Ishikawa (cell line): ENCODE measurements around the gene SPNS1.

Source experiments
- CEBPB ChIP-seq: IDR thresholded peaks from 2 replicates; pipeline ENCODE4 v1.6.1; 2012
- CREB1 ChIP-seq: IDR thresholded peaks from 2 replicates; pipeline ENCODE4 v1.6.1; 2012; ENCODE audit warnings: low read depth
- EGR1 ChIP-seq: IDR thresholded peaks from 2 replicates; pipeline ENCODE4 v1.6.1; 2012
- MAX ChIP-seq: IDR thresholded peaks from 2 replicates; pipeline ENCODE4 v1.6.1; 2012
- RAD21 ChIP-seq: IDR thresholded peaks from 2 replicates; pipeline ENCODE4 v1.6.1; 2012; ENCODE audit warnings: low read depth
- TAF1 ChIP-seq: IDR thresholded peaks from 2 replicates; pipeline ENCODE4 v1.6.1; 2012; ENCODE audit warnings: low read depth, mild to moderate bottlenecking
- TEAD4 ChIP-seq: IDR thresholded peaks from 2 replicates; pipeline ENCODE4 v1.6.1; 2012
- TF ChIP-seq, protein P1 (sequence below): IDR thresholded peaks from 2 replicates; pipeline ENCODE4 v1.6.1; 2012; ENCODE audit warnings: low read depth, mild to moderate bottlenecking

DNA sequence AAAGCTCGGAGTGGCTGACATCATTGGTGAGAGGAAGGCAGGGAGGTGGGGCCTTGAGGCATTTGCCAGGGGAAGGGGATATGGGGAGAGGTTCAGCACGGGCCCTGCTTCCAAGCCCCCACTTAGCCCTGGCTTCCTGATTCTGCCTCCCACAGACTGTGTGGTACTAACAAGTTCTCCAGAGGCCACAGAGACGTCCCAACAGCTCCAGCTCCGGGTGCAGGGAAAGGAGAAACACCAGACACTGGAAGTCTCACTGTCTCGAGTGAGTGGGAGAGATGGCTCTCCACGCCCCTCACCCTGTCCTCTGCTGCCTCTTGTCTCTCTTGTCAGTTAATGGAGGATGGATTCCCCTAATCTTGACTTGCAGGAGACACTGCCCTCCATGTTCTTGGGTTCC lies 15.7 kb upstream of the SPNS1 start:
- TF ChIP-seq CREB1 (no peak), TEAD4 (no peak), CEBPB (no peak), MAX (no peak), EGR1 (no peak), TAF1 (no peak), RAD21 (no peak)
- TF ChIP-seq, protein P1, sequence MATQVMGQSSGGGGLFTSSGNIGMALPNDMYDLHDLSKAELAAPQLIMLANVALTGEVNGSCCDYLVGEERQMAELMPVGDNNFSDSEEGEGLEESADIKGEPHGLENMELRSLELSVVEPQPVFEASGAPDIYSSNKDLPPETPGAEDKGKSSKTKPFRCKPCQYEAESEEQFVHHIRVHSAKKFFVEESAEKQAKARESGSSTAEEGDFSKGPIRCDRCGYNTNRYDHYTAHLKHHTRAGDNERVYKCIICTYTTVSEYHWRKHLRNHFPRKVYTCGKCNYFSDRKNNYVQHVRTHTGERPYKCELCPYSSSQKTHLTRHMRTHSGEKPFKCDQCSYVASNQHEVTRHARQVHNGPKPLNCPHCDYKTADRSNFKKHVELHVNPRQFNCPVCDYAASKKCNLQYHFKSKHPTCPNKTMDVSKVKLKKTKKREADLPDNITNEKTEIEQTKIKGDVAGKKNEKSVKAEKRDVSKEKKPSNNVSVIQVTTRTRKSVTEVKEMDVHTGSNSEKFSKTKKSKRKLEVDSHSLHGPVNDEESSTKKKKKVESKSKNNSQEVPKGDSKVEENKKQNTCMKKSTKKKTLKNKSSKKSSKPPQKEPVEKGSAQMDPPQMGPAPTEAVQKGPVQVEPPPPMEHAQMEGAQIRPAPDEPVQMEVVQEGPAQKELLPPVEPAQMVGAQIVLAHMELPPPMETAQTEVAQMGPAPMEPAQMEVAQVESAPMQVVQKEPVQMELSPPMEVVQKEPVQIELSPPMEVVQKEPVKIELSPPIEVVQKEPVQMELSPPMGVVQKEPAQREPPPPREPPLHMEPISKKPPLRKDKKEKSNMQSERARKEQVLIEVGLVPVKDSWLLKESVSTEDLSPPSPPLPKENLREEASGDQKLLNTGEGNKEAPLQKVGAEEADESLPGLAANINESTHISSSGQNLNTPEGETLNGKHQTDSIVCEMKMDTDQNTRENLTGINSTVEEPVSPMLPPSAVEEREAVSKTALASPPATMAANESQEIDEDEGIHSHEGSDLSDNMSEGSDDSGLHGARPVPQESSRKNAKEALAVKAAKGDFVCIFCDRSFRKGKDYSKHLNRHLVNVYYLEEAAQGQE: no peak
